GM13977 (cell line): ENCODE measurements around the gene PCBP4.

ENCODE experiments used
- DNase-seq: peaks from one replicate; pipeline ENCODE4 v3.0.0; 2012; ENCODE audit warnings: low spot score
- in situ Hi-C: fragments of 300-500 bp; cut with MboI; formaldehyde crosslinking; loops from one replicate; pipeline ENCODE4 v1.12.0; 2022; ENCODE audit warnings: low sequenced_read_pairs, low pct_unique_long_range_greater_than_20kb, mixed read lengths, inconsistent platforms; ENCODE audit not compliant: unreplicated experiment
- TF ChIP-seq, protein P1 (sequence below): IDR thresholded peaks from 2 replicates; pipeline ENCODE4 v1.5.1; 2012; ENCODE audit warnings: mild to moderate bottlenecking, control low read depth; ENCODE audit not compliant: insufficient read depth; ENCODE audit errors: extremely low read depth, missing control alignments

Gene PCBP4

DNA sequence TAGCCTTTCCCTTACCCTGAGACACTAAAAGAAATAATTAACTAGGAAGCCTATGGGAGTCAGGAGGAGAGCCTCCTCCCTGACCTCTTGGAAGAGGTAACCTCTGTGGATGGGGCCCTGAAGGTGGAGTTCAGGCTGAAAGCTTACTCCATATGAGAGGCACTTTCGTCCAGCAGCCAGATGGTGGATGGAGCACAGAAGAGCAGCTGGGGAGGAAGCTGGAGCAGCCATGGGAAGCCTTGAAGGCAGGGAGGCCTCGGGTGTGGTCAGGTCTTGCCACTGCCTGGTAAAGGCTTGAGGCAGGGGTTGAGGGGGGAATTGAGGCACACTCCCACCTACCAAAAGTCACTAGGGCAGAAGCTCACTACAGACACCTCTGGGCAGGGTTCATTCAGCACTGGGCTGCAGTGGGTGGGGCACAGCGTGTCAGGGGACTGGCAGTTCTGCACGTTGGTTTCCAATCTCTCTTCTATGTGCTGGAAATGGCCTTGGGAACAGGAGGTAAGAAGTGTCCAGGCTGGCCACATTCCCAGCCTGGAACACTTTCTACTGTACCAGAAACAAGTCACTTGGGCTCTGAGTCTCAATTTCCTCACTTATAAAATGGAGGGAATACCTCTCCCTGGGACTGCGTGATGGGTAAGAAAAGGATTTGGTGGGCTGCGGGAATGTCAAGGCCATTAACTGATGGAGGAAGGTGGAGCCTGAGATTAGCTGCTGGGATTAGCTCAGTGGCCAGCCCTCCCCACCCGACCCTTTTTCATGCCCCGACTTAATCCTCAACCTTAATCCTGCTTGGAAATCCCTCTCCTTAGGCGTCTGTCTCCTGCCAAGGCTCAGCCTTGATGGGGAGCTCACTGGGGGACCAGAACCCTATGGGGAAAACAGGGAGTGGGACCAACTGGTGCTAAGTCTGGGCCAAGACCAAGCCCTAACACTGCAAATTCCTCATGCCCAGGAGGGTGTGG is 5.4 kb downstream of the PCBP4 start:
- no peak for DNase-seq
- TF ChIP-seq, protein P1, sequence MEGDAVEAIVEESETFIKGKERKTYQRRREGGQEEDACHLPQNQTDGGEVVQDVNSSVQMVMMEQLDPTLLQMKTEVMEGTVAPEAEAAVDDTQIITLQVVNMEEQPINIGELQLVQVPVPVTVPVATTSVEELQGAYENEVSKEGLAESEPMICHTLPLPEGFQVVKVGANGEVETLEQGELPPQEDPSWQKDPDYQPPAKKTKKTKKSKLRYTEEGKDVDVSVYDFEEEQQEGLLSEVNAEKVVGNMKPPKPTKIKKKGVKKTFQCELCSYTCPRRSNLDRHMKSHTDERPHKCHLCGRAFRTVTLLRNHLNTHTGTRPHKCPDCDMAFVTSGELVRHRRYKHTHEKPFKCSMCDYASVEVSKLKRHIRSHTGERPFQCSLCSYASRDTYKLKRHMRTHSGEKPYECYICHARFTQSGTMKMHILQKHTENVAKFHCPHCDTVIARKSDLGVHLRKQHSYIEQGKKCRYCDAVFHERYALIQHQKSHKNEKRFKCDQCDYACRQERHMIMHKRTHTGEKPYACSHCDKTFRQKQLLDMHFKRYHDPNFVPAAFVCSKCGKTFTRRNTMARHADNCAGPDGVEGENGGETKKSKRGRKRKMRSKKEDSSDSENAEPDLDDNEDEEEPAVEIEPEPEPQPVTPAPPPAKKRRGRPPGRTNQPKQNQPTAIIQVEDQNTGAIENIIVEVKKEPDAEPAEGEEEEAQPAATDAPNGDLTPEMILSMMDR: no peak
- in situ Hi-C loops: no loop called here

GRCh38 chr3:51961011-51961410 is 6.2 kb downstream of the PCBP4 start:
- DNase-seq: no peak

GRCh38 chr3:51960386-51960785 is 6.9 kb downstream of the PCBP4 start:
- TF ChIP-seq, protein P1: no peak
- DNase-seq: no peak
- in situ Hi-C loops: no loop called here

More at GRCh38 chr3:51961011-51961410, 6.2 kb downstream of the PCBP4 start:
- in situ Hi-C loops: no loop called here
- TF ChIP-seq, protein P1: no peak

GRCh38 chr3:51959651-51960050 is 7.6 kb downstream of the PCBP4 start:
- in situ Hi-C loops: no loop called here
- DNase-seq: no peak
- TF ChIP-seq, protein P1: no peak

DNA sequence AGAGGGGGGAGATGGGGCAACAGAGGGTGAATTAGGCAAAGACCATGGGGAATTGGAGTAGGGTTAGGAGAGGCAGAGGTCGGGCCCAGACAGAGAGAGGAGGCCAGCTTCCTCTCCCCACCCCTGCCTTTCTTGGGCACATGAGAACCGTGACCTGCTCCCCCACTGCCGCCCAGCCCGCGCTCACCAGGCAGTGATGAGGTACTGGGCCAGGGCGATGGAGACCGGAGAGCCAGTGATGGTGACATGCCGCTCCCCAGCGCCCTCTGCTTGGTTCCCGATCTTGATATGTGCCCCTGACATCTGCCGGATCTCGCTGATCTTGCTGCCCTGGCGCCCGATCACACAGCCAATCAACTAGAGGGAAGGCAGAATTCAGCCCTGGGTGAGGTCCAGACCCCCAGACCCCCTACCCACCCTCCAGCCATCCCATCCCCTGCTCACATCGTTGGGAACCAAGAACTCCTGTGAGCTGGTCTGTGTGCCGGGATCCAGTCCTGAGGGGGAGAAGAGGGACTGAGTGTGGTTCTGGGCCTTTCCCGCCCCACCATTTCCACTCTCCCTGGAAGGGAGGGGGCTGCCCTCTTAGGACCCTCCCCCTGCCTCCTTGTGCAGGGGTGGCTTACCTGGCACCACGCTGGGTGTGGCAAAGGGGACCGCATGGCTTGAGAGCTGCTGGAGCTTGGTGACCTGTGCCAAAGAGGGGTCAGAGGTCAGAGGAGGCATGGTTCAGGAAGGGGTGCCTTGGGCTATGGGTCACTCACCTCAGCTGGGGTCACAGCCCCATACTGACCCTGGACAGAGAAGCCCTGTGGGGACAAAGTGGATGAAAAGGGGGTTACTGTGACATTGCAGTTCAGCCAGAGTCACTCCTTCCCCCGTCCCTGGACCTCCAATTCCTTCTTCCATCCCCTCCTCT is 8.4 kb downstream of the PCBP4 start:
- DNase-seq: no peak
- in situ Hi-C loops: no loop called here
- TF ChIP-seq, protein P1: no peak

GRCh38 chr3:51957520-51958205 is 9.6 kb downstream of the PCBP4 start:
- TF ChIP-seq, protein P1: no peak
- DNase-seq: no peak
- in situ Hi-C loops: no loop called here
